Small intestine (tissue), 7 donors: ENCODE data around the gene HS6ST2. TPM values are rescaled to one million over a fixed set of nuclear protein-coding genes. Genes with fewer than 3 reads are reported as not detected.

ENCODE experiments used
- DNase-seq, 2 donors: peaks; one replicate each; pipeline versions ENCODE4 v3.0.0 to v3.0.0-alpha.2; 2013
- FAIRE-seq: peaks from 2 replicates; lab custom pipeline; 2012; peaks lifted over from hg19 to GRCh38; lab: Jason Lieb, UNC
- H3K27ac ChIP-seq, 3 donors: one replicate each; pipeline ENCODE4 v1.5.1; 2013; ENCODE audit warnings: low read length in 2 of 3, mild to moderate bottlenecking in 2 of 3, control low read depth in 1 of 3, inconsistent platforms in 1 of 3, low read depth in 1 of 3, moderate library complexity in 1 of 3
- H3K27me3 ChIP-seq, 3 donors: one replicate each; pipeline ENCODE4 v1.6.1; 2013; ENCODE audit warnings: low read length in 3 of 3, inconsistent platforms in 1 of 3; ENCODE audit not compliant: control insufficient read depth in 3 of 3, insufficient read depth in 3 of 3
- H3K36me3 ChIP-seq, 3 donors: one replicate each; pipeline ENCODE4 v1.6.1; 2013; ENCODE audit warnings: low read length in 3 of 3, inconsistent platforms in 1 of 3, low read depth in 1 of 3, mild to moderate bottlenecking in 1 of 3, moderate library complexity in 1 of 3; ENCODE audit not compliant: control insufficient read depth in 3 of 3, insufficient read depth in 2 of 3
- H3K4me1 ChIP-seq, 3 donors: one replicate each; pipeline ENCODE4 v1.6.1; 2013; ENCODE audit warnings: low read length in 2 of 3, inconsistent platforms in 1 of 3, low read depth in 1 of 3, mild to moderate bottlenecking in 1 of 3, moderate library complexity in 1 of 3; ENCODE audit not compliant: control insufficient read depth in 3 of 3, insufficient read depth in 2 of 3
- H3K4me3 ChIP-seq, 3 donors: one replicate each; pipeline ENCODE4 v1.5.1; 2013; ENCODE audit warnings: low read length in 3 of 3, control low read depth in 1 of 3, inconsistent platforms in 1 of 3, low read depth in 1 of 3, mild to moderate bottlenecking in 1 of 3, moderate library complexity in 1 of 3
- H3K9me3 ChIP-seq, 2 donors: one replicate each; pipeline ENCODE4 v1.6.1; 2013; ENCODE audit warnings: low read depth in 1 of 2, low read length in 1 of 2; ENCODE audit not compliant: control insufficient read depth in 2 of 2, insufficient read depth in 1 of 2
- WGBS, 3 donors: extraction: QIAGEN DNeasy Blood & Tissue Kit; methylation state at CpG; one replicate each; pipeline ENCODE4 v1.1.7; 2013; 5-methylcytosine and 5-hydroxymethylcytosine counted together
- polyA plus RNA-seq, 4 donors: library from polyadenylated mRNA; stranded (reverse) in 3 of 4; unstranded in 1 of 4; fragments of 200-250 nt in 3 of 4; fragments of 120-200 nt in 1 of 4; gene quantifications; one replicate each; pipeline versions ENCODE4 v1.2.1 to v1.2.3, GENCODE V29; 2013
- donor health status: healthy with polysubstance abuse.
- donor health status: control.
- donor health status: control.
- donor health status: Bipolar disorder and iron deficiency.
- donor health status: healthy.

The HS6ST2 gene
- polyA plus RNA-seq, 4 donors = 0.12 to 0.55 TPM; not detected in 2

DNA sequence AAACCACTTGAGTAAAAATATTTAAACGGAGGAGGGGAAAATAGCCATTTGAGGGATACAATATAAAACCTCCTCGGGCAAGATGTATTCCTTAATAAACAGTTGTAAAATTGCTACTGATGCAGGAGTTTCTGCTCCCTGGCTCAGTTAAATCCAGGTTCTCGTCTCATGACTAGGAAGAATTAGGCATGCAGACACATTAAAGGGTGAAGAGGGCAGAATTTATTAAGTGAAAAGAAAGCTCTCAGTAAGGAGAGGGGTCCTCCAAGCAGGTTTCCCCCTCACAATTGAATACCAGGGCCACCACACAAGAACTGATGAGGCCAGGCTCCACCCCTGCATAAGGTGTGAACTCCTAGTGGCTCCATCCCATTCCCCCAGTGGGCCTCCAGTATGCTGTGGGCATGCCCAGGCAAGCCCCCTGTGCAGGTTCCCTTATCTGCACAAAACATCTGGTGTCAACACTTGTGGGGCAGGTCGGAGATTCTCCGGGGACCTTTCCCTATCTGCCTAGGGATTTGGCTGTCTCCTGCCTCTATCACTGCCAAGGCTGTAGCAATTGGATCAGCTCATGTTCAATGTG lies 80.4 kb downstream of the HS6ST2 start:
- Histone ChIP-seq H3K36me3 (no peaks in the 10 kb centered on the region), H3K27me3 (no peaks in the 10 kb centered on the region), H3K27ac (no peak overlapping the region), H3K4me1 (no peaks in the 10 kb centered on the region), H3K4me3 (no peak overlapping the region), H3K9me3 (no peaks in the 10 kb centered on the region)
- DNase-seq = no peak
- 65 to 79% (median 70%) methylated on average over 5 of the region's 5 CpGs for WGBS, 3 donors
- no peak for FAIRE-seq

DNA sequence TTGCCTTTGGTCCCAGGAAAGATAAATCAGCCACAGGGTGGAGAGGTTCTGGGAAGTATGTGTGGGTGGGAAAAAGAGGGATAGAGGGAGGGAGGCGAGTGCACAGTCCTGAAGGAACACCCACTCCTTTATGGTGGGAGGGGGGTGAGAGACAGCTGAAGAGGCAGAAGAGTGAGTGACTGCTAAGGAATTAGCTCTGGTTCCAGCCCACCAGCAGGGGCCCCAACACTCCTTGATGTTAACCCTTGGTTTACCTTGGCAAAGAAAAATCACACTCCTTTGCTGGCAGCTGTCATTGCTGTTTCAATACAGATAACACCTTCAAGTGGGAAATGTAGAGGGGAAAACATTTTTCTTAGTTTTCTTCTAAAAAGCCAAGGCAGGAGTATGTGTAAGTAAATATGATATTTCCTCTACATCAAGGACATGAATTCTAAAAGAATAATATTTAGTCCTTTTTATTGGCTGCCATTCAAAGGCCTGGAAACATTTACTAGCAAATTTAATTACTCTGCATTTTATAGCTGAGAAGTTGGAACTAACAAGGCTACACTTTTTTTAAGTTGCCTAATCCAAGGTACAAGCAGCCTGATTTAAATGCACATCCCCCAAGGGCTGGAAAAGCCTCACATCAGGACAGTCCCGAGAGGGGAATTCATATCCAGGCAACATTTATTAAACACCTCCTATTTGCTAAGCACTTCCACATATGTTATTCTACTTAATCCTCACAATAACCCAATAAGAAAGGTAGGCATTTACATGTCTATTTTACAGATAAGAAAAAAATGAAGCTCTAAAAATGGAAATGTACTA lies 81.7 kb downstream of the HS6ST2 start:
- no peak overlapping the region for H3K4me3 ChIP-seq
- no peaks in the 10 kb centered on the region for H3K4me1 ChIP-seq
- no peak for DNase-seq
- H3K36me3 ChIP-seq = no peaks in the 10 kb centered on the region
- H3K27me3 ChIP-seq = no peaks in the 10 kb centered on the region
- no peak for FAIRE-seq
- H3K27ac ChIP-seq = no peak overlapping the region
- no peaks in the 10 kb centered on the region for H3K9me3 ChIP-seq
- WGBS, 3 donors = 35 to 56% (median 40%) methylated on average over 2 of the region's 2 CpGs

DNA sequence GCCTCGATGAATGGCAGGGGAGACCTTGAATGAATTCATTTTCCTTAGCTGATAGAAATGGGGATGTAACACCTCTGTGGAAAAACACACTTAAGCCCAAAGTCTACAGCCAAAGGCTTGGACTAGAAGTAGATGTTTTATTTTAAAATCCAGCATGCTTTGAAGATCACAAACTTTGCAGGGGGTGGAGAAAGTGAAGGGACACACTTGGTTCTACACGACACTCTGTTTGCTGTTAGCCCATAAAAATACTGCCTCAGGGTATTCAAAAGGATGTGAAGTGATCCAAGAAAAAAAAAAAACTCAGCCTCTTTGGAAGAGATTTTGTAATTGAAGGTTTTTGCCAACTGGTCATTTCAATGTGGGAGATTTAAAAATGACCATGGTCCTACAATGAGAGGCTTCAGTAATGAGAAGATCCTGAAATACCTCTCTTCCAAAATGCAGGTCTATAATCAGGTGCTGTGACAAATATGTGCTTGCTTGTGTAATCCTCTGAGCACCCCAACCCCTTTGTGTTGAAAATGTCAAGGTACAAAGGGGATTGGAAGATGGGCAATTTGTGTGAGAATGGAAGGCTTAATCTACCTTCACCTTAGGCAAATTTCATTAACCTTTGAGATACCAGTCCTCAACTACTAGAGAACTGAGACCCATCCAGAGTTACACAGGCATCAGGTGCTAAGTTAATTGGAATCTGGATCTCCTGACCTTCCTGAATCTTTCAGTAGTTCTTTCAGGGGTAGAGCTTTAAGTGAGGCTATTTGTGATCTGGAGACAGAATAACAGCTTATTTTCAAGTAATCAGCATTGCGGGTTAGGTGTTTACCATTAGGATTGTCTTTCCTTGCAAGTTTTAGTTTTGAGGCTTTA lies 82.5 kb downstream of the HS6ST2 start:
- H3K27ac ChIP-seq = no peak overlapping the region
- DNase-seq (no peak), FAIRE-seq (no peak)
- H3K9me3 ChIP-seq = no peaks in the 10 kb centered on the region
- H3K27me3 ChIP-seq = no peaks in the 10 kb centered on the region
- H3K4me1 ChIP-seq = no peaks in the 10 kb centered on the region
- H3K4me3 ChIP-seq = no peak overlapping the region
- H3K36me3 ChIP-seq = no peaks in the 10 kb centered on the region
- WGBS, 3 donors = 47 to 57% (median 50%) methylated on average over 3 of the region's 3 CpGs

DNA sequence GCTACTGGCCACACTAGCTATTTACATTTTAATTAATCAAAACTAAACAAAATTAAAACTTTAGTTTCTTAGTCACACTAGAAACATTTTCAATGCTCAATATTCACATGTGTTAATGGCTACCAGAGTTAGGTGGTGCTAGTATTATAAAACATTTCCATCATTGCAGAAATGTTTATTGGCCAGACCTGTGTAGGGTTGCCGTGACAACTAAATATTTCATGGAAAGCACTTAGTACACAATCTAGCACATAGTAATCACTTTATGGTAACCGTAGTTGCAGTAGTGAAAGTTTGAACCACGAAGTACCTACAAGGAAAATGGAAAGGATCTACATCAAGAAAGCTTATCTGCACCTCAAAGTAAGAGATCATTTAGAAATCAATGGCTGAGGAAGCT lies 95.9 kb downstream of the HS6ST2 start:
- H3K36me3 ChIP-seq = no peaks in the 10 kb centered on the region
- 37 to 57% (median 51%) methylated on average over 3 of the region's 3 CpGs for WGBS, 3 donors
- no peak overlapping the region for H3K4me3 ChIP-seq
- no peaks in the 10 kb centered on the region for H3K9me3 ChIP-seq
- no peaks in the 10 kb centered on the region for H3K4me1 ChIP-seq
- H3K27ac ChIP-seq = no peak overlapping the region
- no peak for DNase-seq
- FAIRE-seq = no peak
- no peaks in the 10 kb centered on the region for H3K27me3 ChIP-seq

DNA sequence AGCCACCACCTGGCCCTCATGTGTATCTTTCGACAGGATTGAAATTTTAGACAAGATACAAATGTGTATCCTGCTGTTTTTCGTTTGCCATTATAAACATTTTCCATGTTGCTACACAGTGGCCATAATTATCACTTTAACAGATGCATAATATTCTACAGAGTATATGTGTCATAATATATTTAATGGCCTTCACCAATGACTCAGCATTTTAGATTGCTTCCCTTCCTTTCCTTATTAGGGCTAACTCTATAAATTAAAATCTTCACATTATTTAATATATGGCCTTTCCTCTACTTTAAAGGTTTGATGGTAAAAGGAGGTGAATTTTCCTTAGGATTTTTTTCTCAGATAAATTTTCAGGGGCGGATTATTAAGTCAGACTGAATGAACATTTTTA lies 97.4 kb downstream of the HS6ST2 start:
- no peaks in the 10 kb centered on the region for H3K9me3 ChIP-seq
- no peak overlapping the region for H3K27ac ChIP-seq
- H3K4me1 ChIP-seq = no peaks in the 10 kb centered on the region
- H3K4me3 ChIP-seq = no peak overlapping the region
- FAIRE-seq (no peak), DNase-seq (no peak)
- H3K27me3 ChIP-seq = no peaks in the 10 kb centered on the region
- no peaks in the 10 kb centered on the region for H3K36me3 ChIP-seq
- WGBS, 3 donors = 71 to 79% (median 78%) methylated on average over 3 of the region's 3 CpGs

DNA sequence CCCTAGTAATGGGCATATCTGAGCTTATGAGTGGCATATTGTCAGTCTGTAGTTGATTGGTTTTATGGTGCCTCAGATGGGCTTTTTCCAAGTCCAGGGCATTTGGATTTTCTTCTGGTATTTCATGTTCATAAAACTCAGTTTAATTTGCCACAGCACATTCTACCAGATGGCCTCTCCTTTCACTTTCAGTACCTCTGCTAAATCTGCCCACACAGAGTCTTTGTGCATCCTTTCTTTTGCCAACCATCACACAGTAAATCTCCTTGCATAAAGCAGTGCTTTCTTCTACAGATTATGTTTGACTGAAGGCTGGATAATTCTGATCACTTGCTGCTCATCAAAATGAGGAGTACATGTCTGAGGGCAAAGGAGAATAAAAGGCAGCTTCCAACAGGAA lies 98.2 kb downstream of the HS6ST2 start:
- Histone ChIP-seq H3K4me3 (no peak overlapping the region), H3K9me3 (no peaks in the 10 kb centered on the region), H3K4me1 (no peaks in the 10 kb centered on the region), H3K36me3 (no peaks in the 10 kb centered on the region), H3K27me3 (no peaks in the 10 kb centered on the region), H3K27ac (no peak overlapping the region)
- DNase-seq = no peak
- no peak for FAIRE-seq

DNA sequence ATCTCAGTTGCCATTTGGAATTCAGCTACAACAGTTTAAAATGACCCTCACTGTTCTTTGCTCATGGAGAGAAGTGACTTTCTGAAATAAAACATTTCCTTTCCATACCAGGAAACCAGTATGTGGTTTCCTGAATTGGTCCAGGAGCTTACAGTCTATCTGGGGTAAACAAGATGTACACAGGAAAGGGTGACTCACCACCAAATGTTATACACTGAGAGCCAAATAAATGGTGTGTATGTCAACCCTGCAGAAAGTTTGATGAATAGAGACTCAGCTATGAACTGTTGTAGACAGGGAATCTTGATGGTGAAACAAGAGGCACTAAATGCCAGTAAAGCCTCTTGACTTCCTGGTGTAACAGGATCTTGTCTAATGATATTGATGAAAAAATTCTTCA lies 100.4 kb downstream of the HS6ST2 start:
- Histone ChIP-seq H3K27me3 (no peaks in the 10 kb centered on the region), H3K9me3 (no peaks in the 10 kb centered on the region)
- FAIRE-seq = no peak

DNA sequence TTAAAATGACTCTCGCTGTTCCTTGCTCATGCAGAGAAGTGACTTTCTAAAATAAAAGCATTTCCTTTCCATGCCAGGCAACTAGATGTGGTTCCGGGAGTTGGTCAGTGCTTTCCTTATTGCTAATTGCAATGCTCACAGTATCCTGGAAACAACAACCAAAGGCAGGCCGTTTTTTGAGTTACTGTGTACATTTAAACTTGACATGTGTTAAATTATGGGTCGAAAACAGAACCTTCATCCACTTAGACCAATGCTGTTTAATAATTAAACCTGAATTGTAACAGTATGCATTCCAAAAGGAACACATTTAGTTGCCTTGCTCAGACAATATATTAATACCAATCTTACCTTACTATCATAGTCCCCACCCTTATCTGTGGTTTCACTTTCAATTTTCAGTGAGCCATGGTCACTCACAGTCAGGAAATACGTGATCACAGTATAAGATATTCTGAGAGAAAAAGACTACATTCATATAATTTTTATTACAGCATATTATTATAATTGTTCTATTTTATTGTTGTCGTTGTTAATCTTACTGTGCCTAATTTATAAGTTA lies 102.6 kb downstream of the HS6ST2 start:
- H3K4me1 ChIP-seq = no peaks in the 10 kb centered on the region
- H3K4me3 ChIP-seq = no peak overlapping the region
- no peaks in the 10 kb centered on the region for H3K27me3 ChIP-seq
- no peaks in the 10 kb centered on the region for H3K36me3 ChIP-seq
- 21 to 61% (median 38%) methylated on average over 6 of the region's 6 CpGs for WGBS, 3 donors
- no peaks in the 10 kb centered on the region for H3K9me3 ChIP-seq
- peak overlapping the region in 1 of 3 donors; percentile 20 for H3K27ac ChIP-seq
- FAIRE-seq (peak; percentile 41), DNase-seq (peak; percentile 52 to 66)

More for the DNA sequence above, 100.4 kb downstream of the HS6ST2 start:
- no peak overlapping the region for H3K27ac ChIP-seq
- H3K4me3 ChIP-seq = no peak overlapping the region
- no peak for DNase-seq
- no peaks in the 10 kb centered on the region for H3K36me3 ChIP-seq
- no peaks in the 10 kb centered on the region for H3K4me1 ChIP-seq
